M059J (cell line): ENCODE data around the gene PDZK1IP1. TPM values are rescaled to one million over a fixed set of nuclear protein-coding genes. Genes with fewer than 3 reads are reported as not detected.

ENCODE experiments used
- DNase-seq: peaks from one replicate; pipeline ENCODE4 v3.0.0-alpha.2; 2012; ENCODE audit warnings: low read depth
- total RNA-seq: library from RNA; depleted of rRNA; stranded (reverse); fragments of >200 nt; shearing (Covaris generic); gene quantifications from 2 replicates; pipeline ENCODE4 v1.2.3, GENCODE V29; 2014; rRNA removed

The PDZK1IP1 gene
- total RNA-seq, 1 experiment from 2014 or later = 0.49 TPM

DNA sequence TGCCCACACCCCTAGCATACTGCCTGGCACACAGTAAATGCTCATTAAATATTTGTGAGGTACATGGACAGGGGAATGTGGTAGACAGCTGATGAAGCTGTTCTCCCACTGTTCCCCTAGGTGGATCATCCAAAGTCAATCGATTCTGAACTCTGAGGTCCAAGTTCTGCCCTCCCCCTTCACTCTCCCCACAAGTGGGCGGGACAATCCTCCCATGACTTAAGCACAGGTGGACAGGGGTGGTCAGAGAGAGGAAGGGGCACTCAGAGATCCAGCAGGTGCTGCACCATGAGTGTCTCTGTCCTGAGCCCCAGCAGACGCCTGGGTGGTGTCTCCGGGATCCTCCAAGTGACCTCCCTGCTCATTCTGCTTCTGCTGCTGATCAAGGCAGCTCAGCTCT lies 52.6 kb downstream of the PDZK1IP1 start, which contains the start of gene CYP4A22:
Gene CYP4A22 (plus strand): TSS at position 244 of the 400 bp plus-strand sequence. CDS start 45 bp downstream, at position 289.
- DNase-seq = no peak

Other genes starting within 250 kb of the PDZK1IP1 start
- not detected in 2 replicates for gene CYP4A11, start 248.6 kb downstream of the PDZK1IP1 start, total RNA-seq
- gene CYP4X1, start 166.4 kb downstream of the PDZK1IP1 start, total RNA-seq = not detected in 2 replicates
- not detected in 2 replicates for gene CYP4Z1, start 122.8 kb downstream of the PDZK1IP1 start, total RNA-seq
- not detected in 2 replicates for gene CYP4A22, start 52.6 kb downstream of the PDZK1IP1 start, total RNA-seq
- gene TAL1, start 42.2 kb upstream of the PDZK1IP1 start, total RNA-seq = not detected in 2 replicates
- gene STIL, start 124.1 kb upstream of the PDZK1IP1 start, total RNA-seq = 34.4 and 48.1 TPM in 2 replicates
- gene CMPK1, start 143.8 kb upstream of the PDZK1IP1 start, total RNA-seq = 145 and 196 TPM in 2 replicates
- not detected in 2 replicates for gene FOXE3, start 226.2 kb upstream of the PDZK1IP1 start, total RNA-seq
- 0.37 and 0.94 TPM in 2 replicates for gene FOXD2, start 248.0 kb upstream of the PDZK1IP1 start, total RNA-seq